ENCODE data around the gene CDH15. TPM values are rescaled to one million over a fixed set of nuclear protein-coding genes. Genes with fewer than 3 reads are reported as not detected.

CDH15 gene
- total RNA-seq, 1 experiment from 2014 or later: 3.8 TPM

- TF ChIP-seq ZBTB33 (IDR thresholded peaks at IDR 0.05; ENCODE audit: extremely low read depth, insufficient replicate concordance, low read length) (no peak), MAX (IDR thresholded peaks at IDR 0.05) (no peak)
Measured at GRCh38 chr16:89152831-89153700, 18.5 kb upstream of the CDH15 start (continued).

- Histone ChIP-seq H3K9me3 (ENCODE audit: control insufficient read depth in 1 of 2, insufficient read depth in 1 of 2, low read depth in 1 of 2, low read length in 2 of 2) (peaks cover 0 to 21% of the 10 kb centered on the region in 2 experiments; a peak in 1 of 4 replicates), H2AFZ (ENCODE audit: low read depth, low read length, poor library complexity, severe bottlenecking) (no peak overlapping the region), H3K9me2 (ENCODE audit: insufficient read depth) (no peaks in the 10 kb centered on the region), H3K9ac (ENCODE audit: low read length) (no peak overlapping the region), H3K27me3 (ENCODE audit: insufficient read depth, low read length) (no peaks in the 10 kb centered on the region), H4K20me1 (ENCODE audit: insufficient read depth) (no peaks in the 10 kb centered on the region), H3K4me1 (ENCODE audit: control insufficient read depth in 1 of 2, insufficient read depth in 2 of 2, low read length in 2 of 2) (peaks cover 0 to 15% of the 10 kb centered on the region in 2 experiments; a peak in 2 of 4 replicates), H3K79me2 (ENCODE audit: insufficient read depth, low read length) (no peaks in the 10 kb centered on the region), H3K36me3 (ENCODE audit: control insufficient read depth in 1 of 2, insufficient read depth in 2 of 2, low read length in 2 of 2) (peaks cover 9 to 15% of the 10 kb centered on the region in 2 experiments; a peak in 2 of 4 replicates), H3K4me3 (replicated peaks in 1 of 2; ENCODE audit: low read depth in 1 of 2, low read length in 2 of 2) (no peak overlapping the region), H3K4me2 (ENCODE audit: low read length) (no peak overlapping the region), H3K27ac (ENCODE audit: low read depth, low read length) (no peak overlapping the region)
- POLR2A ChIA-PET: no interaction called here
- BruUV-seq (replicated peaks): no TSS peak
- TF ChIP-seq CTCF (IDR thresholded peaks at IDR 0.05 in 2 of 3, conservative IDR thresholded peaks at IDR 0.05 in 1 of 3; ENCODE audit: borderline replicate concordance in 1 of 3, insufficient read depth in 1 of 3, low read depth in 2 of 3, low read length in 2 of 3): no peak
- TF ChIP-seq MAX (IDR thresholded peaks at IDR 0.05): no peak
- TF ChIP-seq POLR2AphosphoS5 (IDR thresholded peaks at IDR 0.05; ENCODE audit: low read depth, low read length): no peak
- TF ChIP-seq SP1 (IDR thresholded peaks at IDR 0.05; ENCODE audit: low read depth): no peak
- no peak for TF ChIP-seq POLR2A (IDR thresholded peaks at IDR 0.05; ENCODE audit: borderline replicate concordance, extremely low read depth, insufficient read depth, insufficient read length)
- TF ChIP-seq ZNF274 (IDR thresholded peaks at IDR 0.05; ENCODE audit: low read depth, low read length): no peak
- no peak for TF ChIP-seq TCF7L2 (IDR thresholded peaks at IDR 0.05; ENCODE audit: borderline replicate concordance, extremely low read depth, insufficient read depth, insufficient read length)
- no peak for TF ChIP-seq FOSL1 (IDR thresholded peaks at IDR 0.05; ENCODE audit: low read depth)
- no peak for TF ChIP-seq YY1 (IDR thresholded peaks at IDR 0.05; ENCODE audit: extremely low read depth, insufficient replicate concordance, low read depth, low read length)
- no peak for TF ChIP-seq EZH2 (IDR thresholded peaks at IDR 0.05)
- TF ChIP-seq RAD21 (IDR thresholded peaks at IDR 0.05; ENCODE audit: low read depth): no peak
- TF ChIP-seq ZBTB33 (IDR thresholded peaks at IDR 0.05; ENCODE audit: extremely low read depth, insufficient replicate concordance, low read length): no peak
- TF ChIP-seq SIN3A (IDR thresholded peaks at IDR 0.05; ENCODE audit: low read depth): no peak
- TF ChIP-seq ELF1 (IDR thresholded peaks at IDR 0.05; ENCODE audit: borderline replicate concordance, low read depth): no peak
- TF ChIP-seq ATF3 (IDR thresholded peaks at IDR 0.05): no peak
- intact Hi-C loops (cut with micrococcal nuclease): no loop called here
- CTCF ChIA-PET: no interaction called here
- RAD21 ChIA-PET (ENCODE audit: low non-redundant PET in 1 of 2, low total read pairs in 2 of 2, uncharacterized antibody in 2 of 2, unreplicated experiment in 2 of 2): no interaction called here
- ATAC-seq: peak; percentile 31
- DNase-seq (ENCODE audit: low read depth, low spot score): no peak
Measured at GRCh38 chr16:89153848-89154271, 17.7 kb upstream of the CDH15 start.

Data from HCT116 (cell line).